Measurements from ENCODE around the gene TCF4. TPM values are rescaled to one million over a fixed set of nuclear protein-coding genes. Genes with fewer than 3 reads are reported as not detected.
A peak's percentile ranks its signal among the peaks of the same experiment; 100 is the strongest.

The TCF4 gene
- total and polyA plus RNA-seq, 2 experiments from 2014 or later = 77.7 to 89.2 TPM

GRCh38 chr18:55421615-55422419, 166.2 kb downstream of the TCF4 start (continued):
- TF ChIP-seq ZNF331 (CRISPR knock-in tag; IDR thresholded peaks at IDR 0.05; ENCODE audit: low read depth) (no peak), ETS1 (IDR thresholded peaks at IDR 0.05) (no peak), REST (IDR thresholded peaks at IDR 0.05; ENCODE audit: unreplicated experiment) (no peak), CTCF (conservative IDR thresholded peaks at IDR 0.05; ENCODE audit: low read depth in 2 of 2) (no peak), JUNB (IDR thresholded peaks at IDR 0.05; ENCODE audit: unreplicated experiment) (no peak)

GRCh38 chr18:55421308-55421614, 166.7 kb downstream of the TCF4 start:
- Histone ChIP-seq H2AFZ (no peak overlapping the region), H3K4me2 (peak overlapping the region; percentile 61), H3K9me2 (ENCODE audit: insufficient read depth) (no peaks in the 10 kb centered on the region), H3K27ac (ENCODE audit: low read depth) (no peak overlapping the region), H3K4me3 (no peak overlapping the region), H3F3A (replicated peaks; ENCODE audit: low read depth) (no peaks in the 10 kb centered on the region), H3K4me1 (ENCODE audit: insufficient read depth) (peaks cover 94% of the 10 kb centered on the region), H4K20me1 (replicated peaks; ENCODE audit: insufficient read depth) (no peaks in the 10 kb centered on the region), H3K27me3 (ENCODE audit: insufficient read depth) (no peaks in the 10 kb centered on the region), H3K79me2 (replicated peaks; ENCODE audit: insufficient read depth) (peaks cover 89% of the 10 kb centered on the region), H3K36me3 (ENCODE audit: insufficient read depth) (no peaks in the 10 kb centered on the region)
- Mint-ChIP-seq H3K9me3 (no peaks in the 10 kb centered on the region), H3K36me3 (ENCODE audit: low read depth) (no peaks in the 10 kb centered on the region), H3K4me1 (peaks cover 92% of the 10 kb centered on the region), H3K4me3 (no peak overlapping the region), H3K27ac (no peak overlapping the region), H3K27me3 (ENCODE audit: insufficient read depth, low read depth, poor library complexity) (peaks cover 11% of the 10 kb centered on the region)
- ATAC-seq = no peak
- no peak for DNase-seq (ENCODE audit: low spot score)
- TF ChIP-seq EZH2phosphoT487 (IDR thresholded peaks at IDR 0.05; ENCODE audit: unreplicated experiment) (no peak), STAT1 (IDR thresholded peaks at IDR 0.05; ENCODE audit: unreplicated experiment) (no peak), ZNF462 (CRISPR knock-in tag; IDR thresholded peaks at IDR 0.05) (no peak), NANOG (IDR thresholded peaks at IDR 0.05; ENCODE audit: borderline replicate concordance) (no peak), CTCF (conservative IDR thresholded peaks at IDR 0.05; ENCODE audit: low read depth in 2 of 2) (no peak)

Data from GM23338 (cell line).